HG03575 (cell line): ENCODE measurements around the gene TMEM150A.
A peak's percentile ranks its signal among the peaks of the same experiment; 100 is the strongest.
"Not testable (repeated sequence)": the region's sequence is repeated elsewhere in the genome, so short reads cannot be mapped to it uniquely, and the experiment has no call there.

ENCODE experiments used
- ATAC-seq: cut with Tn5 transposase; IDR thresholded peaks from one replicate; pipeline ENCODE4 v1.9.1; 2021; ENCODE audit not compliant: unreplicated experiment, insufficient number of reproducible peaks, low FRiP score; ENCODE audit errors: extremely low read depth

Gene TMEM150A

DNA sequence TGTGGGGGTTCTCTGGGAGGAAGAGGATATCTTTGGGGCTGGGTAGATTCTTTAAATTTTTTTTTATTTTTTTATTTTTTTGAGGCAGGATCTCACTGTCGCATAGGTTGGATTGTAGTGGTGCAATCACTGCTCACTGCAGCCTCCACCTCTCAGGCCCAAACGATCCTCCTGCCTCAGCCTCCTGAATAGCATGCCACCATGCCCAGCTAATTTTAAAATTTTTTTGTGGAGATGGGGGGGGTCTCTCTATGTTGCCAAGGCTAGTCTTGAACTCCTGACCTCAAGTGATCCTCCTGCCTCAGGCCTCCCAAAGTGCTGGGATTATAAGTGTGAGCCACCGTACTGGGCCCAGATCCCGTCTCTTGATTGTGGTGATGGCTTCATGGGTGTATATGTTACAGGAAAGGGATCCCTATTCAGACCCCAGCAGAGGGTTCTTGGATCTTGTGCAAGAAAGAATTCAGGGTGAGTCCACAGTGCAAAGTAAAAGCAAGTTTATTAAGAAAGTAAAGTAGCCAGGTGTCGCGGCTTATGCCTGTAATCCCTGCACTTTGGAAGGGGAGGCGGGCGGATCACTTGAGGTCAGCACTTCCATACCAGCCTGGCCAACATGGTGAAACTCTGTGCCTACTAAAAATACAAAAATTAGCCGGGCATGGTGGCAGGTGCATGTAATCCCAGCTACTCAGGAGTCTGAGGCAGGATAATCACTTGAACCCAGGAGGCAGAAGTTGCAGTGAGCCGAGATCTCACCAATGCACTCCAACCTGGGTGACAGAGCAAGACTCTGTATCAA, 11.4 kb upstream of the TMEM150A start:
- ATAC-seq, result no peak

DNA sequence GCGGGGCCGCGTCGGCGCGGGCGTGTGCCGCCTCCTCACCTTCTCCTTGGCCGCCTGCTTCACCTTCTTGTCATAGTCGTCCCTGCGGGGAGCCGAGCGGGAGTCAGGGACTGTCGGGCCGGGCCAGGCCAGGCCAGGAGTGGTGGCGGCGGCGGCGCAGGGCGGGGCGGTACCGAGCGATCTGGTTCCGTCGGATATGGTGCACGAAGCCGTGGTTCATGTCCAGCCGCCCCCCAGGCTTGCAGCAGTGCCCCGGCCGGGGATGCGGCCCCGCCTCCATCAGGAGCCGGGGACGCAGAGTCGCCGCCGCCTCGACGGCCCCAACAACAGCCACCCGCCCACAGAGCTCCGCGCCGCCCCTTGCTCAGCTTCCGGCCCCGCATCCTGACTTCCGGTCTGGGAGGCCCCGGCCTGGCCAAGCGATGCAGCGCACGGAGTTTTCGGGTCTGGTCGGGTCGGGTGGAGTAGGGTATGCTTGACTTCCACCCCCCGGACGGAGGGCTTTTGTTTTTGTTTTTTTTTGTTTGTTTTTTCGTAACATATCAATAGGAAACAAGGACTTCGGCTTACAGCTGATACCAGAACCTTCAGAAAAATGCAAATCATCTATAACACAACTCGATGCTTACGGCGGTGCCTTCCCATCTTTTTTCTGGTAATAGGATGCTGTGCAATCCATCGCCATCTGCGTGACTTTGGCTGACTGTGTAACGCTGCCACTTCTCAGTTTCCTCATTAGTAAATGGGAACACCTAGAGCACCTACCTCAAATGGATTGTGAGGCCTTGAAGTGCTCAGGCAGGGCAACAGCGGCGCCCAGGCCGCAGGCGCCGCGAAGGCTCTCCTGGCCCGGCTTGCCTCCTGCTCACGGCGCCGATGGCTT, 9.4 kb upstream of the TMEM150A start, which contains the start of gene C2orf68:
Gene C2orf68, minus strand, starts transcription at position 362 of the 883 bp plus-strand sequence. Its CDS starts 82 bp downstream, at position 280.
- no peak for ATAC-seq

DNA sequence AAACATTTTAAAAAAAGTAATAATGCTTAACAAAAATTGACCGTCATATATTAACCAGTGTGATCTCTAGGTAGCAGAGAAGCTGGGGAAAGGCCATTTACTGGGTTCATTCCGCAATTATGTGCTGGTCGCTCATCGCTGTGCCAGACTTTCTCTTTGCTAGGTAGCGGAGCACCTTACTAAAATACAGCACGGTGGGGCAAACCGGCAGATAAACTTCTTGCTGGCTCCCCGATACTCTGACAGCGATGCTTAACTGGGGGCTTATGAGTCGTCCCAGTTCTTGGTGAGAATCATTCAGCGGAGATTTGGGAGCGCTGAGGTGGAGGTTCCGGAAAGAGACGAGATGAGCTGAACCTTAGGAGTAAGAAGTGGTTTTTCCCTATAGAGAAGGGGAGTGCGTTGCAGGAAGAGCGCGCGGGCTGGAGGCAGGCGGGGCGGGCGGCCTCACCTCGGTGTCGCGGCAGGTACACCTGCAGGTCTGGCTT, 8.8 kb upstream of the TMEM150A start:
- no peak for ATAC-seq

DNA sequence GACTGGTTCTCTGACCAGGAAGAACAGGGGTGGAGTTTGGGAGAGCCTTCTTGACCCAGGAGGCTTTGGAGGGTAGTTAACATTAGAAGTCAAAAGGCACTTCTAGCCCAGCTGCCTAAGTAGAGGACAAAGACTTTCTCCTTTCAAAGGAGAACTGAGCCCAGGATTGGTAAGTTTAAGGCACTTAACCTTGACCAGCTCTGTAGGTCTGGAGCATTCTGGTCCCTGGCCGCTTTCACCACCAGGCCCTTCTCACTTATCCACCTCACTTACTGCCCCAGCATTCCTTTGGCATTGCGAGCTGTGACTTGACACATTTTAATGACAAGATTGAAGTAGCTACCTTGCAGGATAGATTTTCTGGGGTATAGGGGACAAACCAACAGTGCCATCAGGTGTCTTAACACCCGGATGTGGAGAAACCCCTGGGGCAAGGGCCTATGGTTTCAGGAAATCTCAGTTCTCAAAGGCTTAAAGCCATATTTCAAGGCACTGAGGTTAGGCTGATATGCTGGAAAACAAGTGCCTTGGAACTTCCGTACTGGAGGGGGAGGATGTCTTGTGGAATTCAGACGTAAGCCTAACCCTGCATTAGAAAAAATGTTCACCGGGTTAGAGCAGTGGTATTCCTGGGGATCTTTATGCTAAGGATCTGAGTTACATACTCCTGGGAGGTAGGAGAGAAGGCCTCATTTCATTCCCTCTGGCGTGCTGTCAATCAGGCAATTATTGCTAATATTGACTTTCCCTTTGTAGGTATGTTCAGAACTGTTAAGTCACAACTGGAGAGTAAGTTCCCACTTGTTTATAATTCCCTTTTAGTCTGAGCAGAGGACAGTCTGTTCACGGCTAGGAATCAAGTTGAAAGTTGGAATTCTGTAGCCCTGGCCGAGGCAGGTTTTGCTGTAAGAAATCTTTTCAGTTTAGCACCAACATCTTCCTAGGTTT, 5.0 kb upstream of the TMEM150A start:
- no peak for ATAC-seq

DNA sequence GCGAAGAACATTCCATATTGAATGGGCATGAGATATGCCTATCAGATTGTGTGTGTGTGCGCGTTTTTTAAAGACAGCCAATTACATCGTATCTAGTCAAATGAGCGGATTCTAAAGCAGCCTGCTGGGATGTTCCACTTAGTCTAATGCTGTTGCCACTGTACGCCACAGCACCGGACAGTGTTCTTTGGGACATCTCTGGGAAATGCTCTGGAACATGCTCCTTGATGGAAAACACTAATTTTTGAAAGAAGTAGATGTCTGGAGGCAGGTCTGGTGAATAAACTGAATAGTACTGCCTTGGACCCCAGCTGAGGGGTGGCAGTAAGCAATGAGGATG, 3.6 kb upstream of the TMEM150A start:
- ATAC-seq, result no peak

DNA sequence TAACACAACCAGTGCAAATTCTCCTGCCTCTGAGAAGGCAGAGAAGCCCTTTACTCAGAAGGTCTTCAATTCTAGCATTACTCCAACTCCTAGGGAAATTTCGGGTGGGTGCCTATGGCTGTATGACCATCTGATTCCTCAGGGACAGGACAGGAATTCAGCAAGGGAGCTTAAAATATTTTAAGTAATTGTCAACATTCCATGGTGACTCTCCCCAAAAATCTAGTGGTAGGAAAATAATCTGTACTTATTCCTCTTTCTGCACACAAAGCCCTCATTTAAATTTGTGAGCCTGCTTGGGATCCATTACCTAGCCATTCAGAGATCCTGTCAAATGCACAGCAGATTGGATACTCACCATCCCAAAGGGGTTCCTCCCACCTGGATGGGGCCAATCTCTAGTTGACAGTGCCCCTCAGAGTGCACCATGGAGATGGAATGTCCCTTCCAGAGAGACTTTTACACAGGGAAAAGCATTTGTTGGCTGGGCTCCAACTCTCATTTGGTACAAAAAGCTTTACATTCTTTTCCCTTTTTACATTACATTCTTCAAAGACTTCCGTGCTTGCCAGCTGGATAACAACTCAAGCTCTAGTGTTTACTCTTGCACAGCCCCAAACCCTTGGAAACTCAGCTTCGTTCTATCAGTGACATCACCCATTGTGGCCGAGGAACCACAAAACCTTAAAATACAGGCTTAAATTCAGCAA, 3.1 kb upstream of the TMEM150A start:
- no peak for ATAC-seq

DNA sequence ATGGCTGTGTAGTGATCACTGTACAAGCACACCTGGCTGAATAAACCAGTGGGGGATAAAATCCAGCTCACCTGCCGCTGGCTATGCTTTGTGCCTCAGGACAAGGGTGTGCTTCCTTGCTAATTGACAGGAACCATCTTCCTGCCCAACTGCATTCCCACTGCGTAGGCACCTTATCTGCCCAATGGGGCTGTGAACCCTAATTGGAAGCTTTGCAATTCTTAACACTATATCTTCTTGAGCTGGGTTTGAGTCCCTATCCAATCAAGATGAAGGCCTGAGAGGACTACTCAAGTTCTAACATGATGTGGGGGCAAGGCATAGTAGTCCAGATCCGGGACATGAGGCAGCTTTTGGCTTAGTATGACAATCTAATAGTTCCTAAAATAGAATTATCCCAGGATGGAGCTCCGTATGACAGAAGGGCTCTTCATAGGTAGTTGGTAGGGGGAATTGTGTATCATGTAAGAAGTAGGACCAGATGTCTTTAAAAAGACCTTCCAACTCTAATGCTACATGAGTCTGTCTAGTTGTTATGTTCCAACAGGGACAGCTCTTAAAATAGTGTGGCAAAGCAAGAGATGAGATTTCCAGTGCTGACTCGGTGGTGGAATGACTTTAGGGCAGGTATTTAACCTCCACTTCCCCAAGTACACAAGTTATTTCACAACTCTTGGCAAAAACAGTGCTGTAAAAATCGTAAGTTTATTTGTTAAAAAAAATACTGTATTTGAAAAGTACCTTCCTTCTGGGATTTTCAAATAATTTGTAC, 2.3 kb upstream of the TMEM150A start:
- no peak for ATAC-seq

DNA sequence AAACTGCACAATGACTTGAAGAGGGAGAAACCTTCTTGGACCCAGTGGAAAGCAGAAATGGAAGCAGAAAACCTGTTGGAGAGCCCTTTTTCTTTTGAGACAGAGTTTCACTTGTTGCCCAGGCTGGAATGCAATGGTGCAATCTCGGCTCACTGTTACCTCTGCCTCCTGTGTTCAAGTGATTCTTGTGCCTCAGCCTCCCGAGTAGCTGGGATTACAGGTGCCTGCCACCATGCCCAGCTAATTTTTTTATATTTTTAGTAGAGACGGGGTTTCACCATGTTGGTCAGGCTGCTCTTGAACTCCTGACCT, 1.6 kb upstream of the TMEM150A start:
- ATAC-seq, result not testable (repeated sequence)

DNA sequence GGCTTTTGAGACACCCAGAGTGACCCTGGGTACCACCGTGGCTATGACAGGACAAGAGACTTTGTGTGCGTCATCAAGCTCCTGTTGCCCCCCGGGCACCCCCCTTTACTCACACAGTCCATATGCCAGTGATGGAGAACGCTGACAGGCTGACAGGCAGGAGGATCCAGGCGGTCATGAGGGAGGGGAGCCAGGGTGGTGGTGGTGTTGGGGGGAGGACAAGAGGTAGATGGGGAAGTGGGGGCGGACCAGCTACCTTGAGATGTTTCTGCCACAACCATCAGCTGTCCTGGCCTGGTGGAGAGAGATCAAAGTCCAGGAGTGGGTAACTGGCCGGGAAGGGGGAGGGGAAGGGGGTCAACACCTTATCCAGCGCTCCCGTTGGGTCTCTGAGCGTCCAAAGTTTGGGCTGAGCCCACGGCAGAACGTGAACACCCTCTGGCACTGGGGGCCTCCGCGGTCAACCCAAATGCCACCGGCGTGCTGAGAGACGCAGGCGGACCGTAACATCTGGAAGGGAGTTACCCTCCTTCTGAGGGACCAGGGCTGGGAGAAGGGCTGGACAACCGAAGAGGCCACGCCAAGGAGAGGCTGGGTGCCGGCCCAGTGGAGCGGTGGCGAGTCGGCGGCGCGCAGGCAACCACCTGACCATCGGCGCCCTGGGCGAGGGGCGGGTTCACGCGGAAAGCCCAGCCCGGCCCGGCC, 575 bp downstream of the TMEM150A start:
- ATAC-seq, result peak; percentile 4

DNA sequence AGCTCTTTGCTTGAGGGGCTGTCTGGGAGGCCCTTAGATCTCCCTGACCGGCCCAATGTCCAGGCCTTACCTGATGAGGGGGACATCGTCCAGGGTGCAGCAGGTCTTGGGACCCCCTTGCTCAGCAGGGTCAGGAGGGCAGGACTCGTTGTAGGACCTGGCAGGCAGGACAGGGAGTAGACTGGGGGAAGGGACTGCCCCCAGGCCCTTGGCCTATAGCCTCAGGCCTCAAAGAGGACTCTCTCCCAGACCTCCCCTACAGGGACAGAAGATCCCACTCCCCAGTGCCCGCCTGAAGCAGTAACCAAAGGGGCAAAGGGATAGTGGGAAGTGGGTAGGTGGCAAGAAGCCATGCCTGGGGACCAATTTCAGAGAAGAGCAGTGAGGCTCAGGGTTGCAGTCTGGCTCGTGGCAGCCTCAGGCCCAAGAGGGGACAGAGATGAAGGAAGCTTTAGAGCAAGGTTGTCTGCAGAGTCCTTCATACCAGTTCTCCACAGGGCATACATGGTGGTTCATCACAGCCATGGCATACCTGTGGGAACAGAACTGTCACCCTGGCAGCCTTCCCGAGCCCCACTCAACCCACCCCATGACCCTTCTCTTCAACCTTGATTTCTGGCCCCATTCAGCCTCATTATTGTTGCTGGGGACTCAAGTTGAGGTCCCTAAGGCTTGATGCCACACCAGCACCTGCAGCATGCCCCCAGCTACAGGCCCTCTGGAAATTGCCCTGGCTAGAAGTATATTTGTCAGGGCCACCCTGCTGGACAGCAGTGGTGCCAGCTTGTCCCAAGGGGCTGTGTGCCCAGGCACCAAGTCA, 1.3 kb downstream of the TMEM150A start:
- ATAC-seq, result no peak

DNA sequence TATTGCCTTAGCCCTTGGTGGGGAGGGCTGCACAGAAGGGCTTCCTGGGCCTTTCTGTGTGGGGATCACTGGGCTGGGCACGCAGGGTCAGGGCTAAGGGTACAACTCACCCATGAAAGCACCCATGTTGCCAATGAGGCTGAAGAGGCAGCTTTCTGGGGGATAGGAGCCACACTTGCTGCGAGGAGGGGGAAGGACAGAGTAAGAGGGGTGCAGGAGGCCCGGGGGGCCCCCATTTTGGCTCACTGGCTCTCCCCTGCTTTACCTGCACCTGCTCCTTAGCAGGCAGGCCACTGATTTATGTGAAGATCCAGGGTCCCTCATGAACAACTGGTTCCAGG, 2.3 kb downstream of the TMEM150A start:
- no peak for ATAC-seq

DNA sequence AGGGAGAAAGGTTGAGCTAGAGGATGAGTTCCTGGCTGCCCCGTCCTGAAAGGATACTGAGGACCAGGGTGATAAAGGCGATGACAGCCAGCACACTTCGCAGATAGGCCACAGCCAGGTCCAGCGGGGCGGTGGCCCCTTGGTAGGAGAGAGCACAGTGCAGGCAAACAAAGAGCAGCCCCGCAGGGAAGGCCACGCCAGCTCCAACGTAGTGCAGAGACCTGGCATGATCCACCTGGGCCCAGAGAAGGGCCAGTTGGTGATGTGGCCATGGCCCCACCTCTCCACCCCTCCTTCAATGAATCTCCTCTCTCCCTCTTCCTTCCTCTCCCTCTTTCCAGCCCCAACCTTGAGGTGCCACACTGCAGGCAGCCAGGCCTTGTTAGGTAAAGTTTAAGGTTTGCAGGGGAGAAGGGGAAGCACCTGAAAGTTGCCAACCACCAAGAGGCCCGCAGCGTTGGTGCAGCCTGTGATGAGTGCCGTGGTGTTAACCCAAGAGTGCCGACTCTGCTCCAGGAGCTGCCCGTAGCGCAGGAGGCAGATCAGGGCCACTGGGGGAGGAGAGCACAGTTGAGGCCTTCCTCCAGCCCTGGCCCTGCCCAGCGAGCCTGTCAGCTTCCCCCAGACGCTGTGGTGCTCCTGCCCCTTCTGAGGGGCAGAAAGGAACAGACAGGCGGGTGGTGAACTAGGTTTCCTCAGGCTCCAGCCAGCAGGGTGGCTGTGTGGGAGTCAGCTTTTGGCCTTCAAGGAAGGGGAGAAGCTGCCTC, 2.8 kb downstream of the TMEM150A start:
- no peak for ATAC-seq

DNA sequence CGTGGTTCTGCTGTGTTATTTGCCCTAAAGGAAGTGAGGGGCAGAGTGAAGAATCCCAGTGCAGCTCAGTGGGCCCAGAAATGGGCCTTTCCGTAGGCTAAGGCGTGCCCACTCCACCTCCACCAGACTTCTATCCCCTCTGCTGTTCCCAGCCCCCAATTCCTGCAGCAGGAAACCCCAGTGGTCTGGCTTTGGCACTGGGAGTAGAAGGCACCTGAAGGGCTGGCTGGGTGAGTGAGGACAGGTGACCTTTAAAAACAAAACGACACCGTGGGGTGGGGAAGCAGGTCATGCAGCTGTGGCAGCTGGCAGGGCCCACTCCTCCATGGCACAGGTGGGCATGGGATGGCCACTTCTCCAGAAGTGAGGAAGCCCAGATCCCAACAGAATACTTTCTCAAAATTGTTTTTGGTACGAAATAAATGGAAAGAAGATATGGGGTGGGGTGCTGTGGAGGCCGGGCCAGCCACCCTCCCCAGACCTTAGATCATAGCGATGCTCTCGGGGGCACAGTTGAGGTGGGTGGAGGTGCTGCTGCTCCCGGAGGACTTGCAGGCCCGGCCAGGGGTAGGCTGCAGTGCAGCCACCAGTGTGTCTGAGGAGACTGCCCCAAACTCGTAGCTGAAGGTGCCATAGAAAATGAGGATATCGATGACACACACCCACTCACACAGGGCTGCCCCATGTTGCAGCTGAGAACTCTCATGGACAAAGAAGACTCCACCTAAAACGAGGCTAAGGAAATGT, 3.7 kb downstream of the TMEM150A start:
- ATAC-seq, result no peak

DNA sequence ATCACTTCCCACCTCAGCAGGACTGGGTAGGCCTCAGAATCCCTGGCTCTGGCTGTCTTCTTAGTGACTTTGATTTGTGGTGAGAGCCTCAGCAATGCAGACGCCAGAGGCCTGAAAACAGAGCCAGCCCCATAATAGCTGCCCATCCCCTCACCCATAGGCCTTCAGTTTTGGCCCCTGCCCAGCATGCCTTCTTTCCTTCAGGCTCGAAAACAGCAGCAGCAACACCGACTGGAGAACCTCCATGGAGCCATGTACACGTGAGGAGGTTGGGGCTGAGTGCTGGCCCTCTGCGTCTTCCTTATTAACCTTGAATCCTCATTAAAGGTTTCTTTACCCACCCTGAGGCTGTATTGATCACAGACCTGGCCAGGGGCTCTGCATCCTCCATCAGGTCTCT, 5.3 kb downstream of the TMEM150A start:
- no peak for ATAC-seq

DNA sequence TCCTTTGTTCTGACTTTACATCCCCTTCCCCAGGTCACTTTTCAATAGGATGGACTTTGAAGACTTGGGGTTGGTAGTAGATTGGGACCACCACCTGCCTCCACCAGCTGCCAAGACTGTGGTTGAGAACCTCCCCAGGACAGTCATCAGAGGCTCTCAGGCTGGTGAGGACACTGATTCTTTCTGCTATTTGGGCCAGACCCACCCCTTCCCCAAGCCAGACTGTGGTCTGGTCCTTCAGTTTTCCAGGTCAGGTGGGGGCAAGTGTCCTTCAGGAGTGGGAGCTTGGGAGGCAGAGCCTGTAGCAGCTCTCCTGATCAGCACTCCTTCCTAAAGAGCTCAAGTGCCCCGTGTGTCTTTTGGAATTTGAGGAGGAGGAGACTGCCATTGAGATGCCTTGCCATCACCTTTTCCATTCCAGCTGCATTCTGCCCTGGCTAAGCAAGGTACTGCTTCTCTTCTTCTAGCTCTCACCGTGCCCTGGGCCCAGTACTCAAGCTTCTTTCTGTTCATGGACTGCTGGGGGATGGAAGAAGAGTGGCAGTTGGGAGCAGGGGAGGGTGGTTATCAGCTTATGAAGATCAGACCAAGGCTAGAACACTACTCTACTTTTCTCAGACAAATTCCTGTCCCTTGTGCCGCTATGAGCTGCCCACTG, 5.9 kb downstream of the TMEM150A start:
- ATAC-seq, result no peak
